ENCODE results near the gene NUBPL. TPM values are rescaled to one million over a fixed set of nuclear protein-coding genes. Genes with fewer than 3 reads are reported as not detected.
"Not testable (repeated sequence)": the region's sequence is repeated elsewhere in the genome, so short reads cannot be mapped to it uniquely, and the experiment has no call there.

Gene NUBPL
- total RNA-seq, 1 donor from 2014 or later, result 19.5 TPM

DNA sequence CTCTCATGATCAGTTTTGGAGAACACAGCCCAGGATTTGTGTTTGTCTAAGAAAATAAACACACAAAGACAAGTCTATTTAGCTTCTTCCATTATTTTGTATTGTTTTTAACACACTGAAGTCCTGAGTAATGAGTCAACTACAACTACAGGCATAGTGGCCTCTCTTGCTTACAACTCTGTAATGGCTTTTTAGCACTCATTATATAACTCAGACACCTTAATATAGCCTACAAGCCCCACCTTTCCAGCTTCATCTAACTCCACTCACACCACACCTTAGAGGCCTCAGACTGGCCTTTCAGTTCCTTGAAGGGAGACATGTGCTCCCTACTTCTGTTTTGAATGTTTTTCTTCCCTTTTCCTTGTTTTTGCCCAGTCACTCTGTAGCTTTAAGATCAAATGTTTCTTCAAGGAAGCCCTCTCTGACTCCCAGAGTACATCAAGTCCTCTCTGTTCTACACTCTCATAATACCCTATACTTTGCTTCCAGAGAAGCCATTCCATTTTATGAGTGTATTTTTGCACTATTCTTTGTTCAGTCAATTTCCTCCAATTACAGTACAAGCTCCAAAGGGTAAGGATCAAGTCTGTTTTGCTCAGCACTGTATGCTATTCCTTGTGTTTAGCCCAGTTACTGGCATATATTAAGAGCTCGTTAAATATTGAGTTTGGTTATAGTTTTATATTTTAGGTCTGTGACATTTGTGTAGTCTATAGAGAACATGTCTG is 282.3 kb downstream of the NUBPL start:
- H3K9me3 Mint-ChIP-seq (ENCODE audit: low read depth), result peaks cover 10% of the 10 kb centered on the region
- H3K27ac Mint-ChIP-seq, result peak overlapping the region; percentile 85
- H3K36me3 Mint-ChIP-seq (ENCODE audit: insufficient read depth), result peaks cover 8% of the 10 kb centered on the region
- H3K4me3 Mint-ChIP-seq (ENCODE audit: low read depth), result no peak overlapping the region
- no peaks in the 10 kb centered on the region for H3K27me3 Mint-ChIP-seq
- TF ChIP-seq, protein P1, sequence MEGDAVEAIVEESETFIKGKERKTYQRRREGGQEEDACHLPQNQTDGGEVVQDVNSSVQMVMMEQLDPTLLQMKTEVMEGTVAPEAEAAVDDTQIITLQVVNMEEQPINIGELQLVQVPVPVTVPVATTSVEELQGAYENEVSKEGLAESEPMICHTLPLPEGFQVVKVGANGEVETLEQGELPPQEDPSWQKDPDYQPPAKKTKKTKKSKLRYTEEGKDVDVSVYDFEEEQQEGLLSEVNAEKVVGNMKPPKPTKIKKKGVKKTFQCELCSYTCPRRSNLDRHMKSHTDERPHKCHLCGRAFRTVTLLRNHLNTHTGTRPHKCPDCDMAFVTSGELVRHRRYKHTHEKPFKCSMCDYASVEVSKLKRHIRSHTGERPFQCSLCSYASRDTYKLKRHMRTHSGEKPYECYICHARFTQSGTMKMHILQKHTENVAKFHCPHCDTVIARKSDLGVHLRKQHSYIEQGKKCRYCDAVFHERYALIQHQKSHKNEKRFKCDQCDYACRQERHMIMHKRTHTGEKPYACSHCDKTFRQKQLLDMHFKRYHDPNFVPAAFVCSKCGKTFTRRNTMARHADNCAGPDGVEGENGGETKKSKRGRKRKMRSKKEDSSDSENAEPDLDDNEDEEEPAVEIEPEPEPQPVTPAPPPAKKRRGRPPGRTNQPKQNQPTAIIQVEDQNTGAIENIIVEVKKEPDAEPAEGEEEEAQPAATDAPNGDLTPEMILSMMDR (IDR thresholded peaks at IDR 0.05; ENCODE audit: unreplicated experiment), result no peak
- H3K4me1 Mint-ChIP-seq (ENCODE audit: low read depth), result peaks cover 2% of the 10 kb centered on the region
- no peak for DNase-seq (ENCODE audit: low spot score, unreplicated experiment)

DNA sequence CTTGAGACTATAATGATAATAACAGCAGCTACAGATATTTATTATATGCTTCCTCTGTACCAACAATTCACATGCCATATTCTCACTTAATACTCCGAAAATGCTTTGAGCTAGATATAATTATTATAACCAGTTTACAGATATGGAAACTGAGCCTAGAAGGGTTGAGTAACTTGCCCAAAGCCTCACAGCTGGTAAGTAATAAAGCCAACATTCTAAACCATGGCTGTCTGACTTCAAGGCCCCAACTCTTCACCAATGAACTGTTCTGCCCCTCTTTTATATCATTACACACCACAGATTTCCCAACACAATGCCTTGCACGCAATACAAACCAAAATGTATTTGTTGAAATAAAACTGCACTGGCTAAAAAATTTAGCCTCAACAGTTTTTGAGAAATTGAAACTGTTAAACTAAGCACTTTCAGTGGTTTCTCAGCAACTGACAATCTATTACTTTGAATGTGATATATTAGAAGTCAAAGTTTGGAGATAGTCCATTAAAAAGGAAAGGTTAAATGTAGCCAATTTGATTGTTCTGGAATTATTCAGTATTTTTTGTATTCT is 293.4 kb downstream of the NUBPL start:
- H3K27ac Mint-ChIP-seq, result no peak overlapping the region
- H3K4me3 Mint-ChIP-seq (ENCODE audit: low read depth), result no peak overlapping the region
- H3K36me3 Mint-ChIP-seq (ENCODE audit: insufficient read depth), result peaks cover 12% of the 10 kb centered on the region
- peaks cover 11% of the 10 kb centered on the region for H3K9me3 Mint-ChIP-seq (ENCODE audit: low read depth)
- DNase-seq (ENCODE audit: low spot score, unreplicated experiment), result no peak
- no peaks in the 10 kb centered on the region for H3K4me1 Mint-ChIP-seq (ENCODE audit: low read depth)
- no peaks in the 10 kb centered on the region for H3K27me3 Mint-ChIP-seq
- TF ChIP-seq, protein P1 (IDR thresholded peaks at IDR 0.05; ENCODE audit: unreplicated experiment), result no peak

DNA sequence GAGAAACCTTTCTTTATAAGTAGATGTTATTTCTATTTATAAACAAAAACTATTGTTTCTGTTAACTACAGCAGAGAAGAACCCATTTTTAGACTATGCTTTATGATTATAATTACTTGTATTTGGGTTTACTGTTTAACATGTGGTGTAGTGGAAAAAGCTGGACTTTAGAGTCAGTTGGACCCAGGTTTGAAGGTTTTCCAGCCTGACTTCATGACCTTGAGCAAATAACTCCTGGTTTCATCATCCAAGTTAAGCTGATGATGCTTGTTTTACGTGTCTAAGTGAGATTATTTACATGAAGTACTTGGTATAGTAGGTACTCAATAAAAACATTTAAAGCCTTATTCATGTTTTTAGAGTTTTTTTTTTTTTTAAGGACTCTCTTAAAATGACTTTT is 294.1 kb downstream of the NUBPL start:
- TF ChIP-seq, protein P1 (IDR thresholded peaks at IDR 0.05; ENCODE audit: unreplicated experiment), result no peak
- Mint-ChIP-seq H3K4me1 (ENCODE audit: low read depth) (no peaks in the 10 kb centered on the region), H3K36me3 (ENCODE audit: insufficient read depth) (peaks cover 13% of the 10 kb centered on the region), H3K9me3 (ENCODE audit: low read depth) (peaks cover 11% of the 10 kb centered on the region), H3K27me3 (no peaks in the 10 kb centered on the region), H3K4me3 (ENCODE audit: low read depth) (no peak overlapping the region), H3K27ac (no peak overlapping the region)
- DNase-seq (ENCODE audit: low spot score, unreplicated experiment), result no peak

DNA sequence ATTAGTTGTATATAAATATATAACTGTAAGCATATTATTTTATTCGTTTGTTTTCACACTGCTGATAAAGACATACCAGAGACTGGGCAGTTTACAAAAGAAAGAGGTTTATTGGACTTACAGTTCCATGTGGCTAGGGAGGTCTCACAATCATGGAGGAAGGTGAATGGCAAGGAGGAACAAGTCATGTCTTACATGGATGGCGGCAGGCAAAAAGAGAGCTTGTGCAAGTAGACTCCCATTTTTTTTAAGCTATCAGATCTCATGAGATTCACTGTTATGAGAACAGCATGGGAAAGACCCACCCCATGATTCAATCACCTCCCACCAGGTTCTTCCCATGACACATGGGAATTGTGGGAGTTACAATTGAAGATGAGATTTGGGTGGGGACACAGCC is 294.8 kb downstream of the NUBPL start:
- not testable (repeated sequence) for DNase-seq (ENCODE audit: low spot score, unreplicated experiment); H3K4me1 Mint-ChIP-seq (ENCODE audit: low read depth); H3K27me3 Mint-ChIP-seq; H3K4me3 Mint-ChIP-seq (ENCODE audit: low read depth); H3K27ac Mint-ChIP-seq
- Mint-ChIP-seq H3K9me3 (ENCODE audit: low read depth) (peaks cover 11% of the 10 kb centered on the region), H3K36me3 (ENCODE audit: insufficient read depth) (peaks cover 13% of the 10 kb centered on the region)

DNA sequence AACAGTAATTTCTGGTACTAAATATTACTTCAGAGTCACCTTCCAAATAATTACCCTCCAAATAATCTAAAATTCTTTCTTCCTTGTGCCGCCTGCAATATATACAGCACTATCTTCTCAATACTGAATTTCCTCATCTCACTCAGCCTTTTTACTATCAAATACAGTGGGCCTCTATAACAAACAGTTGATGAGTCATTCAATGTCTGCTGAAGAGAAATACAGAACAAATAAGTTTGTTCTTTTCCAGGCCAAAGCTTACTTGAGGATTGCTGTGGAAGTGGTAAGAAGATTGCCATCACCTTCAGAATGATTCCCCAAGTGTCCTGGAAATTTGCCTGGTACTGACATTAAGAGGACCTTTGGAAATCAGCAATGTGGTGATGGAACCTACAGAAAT is 297.7 kb downstream of the NUBPL start:
- Mint-ChIP-seq H3K36me3 (ENCODE audit: insufficient read depth) (peaks cover 15% of the 10 kb centered on the region), H3K27me3 (no peaks in the 10 kb centered on the region), H3K27ac (no peak overlapping the region), H3K9me3 (ENCODE audit: low read depth) (peaks cover 23% of the 10 kb centered on the region), H3K4me3 (ENCODE audit: low read depth) (no peak overlapping the region), H3K4me1 (ENCODE audit: low read depth) (no peaks in the 10 kb centered on the region)
- no peak for DNase-seq (ENCODE audit: low spot score, unreplicated experiment)
- TF ChIP-seq, protein P1 (IDR thresholded peaks at IDR 0.05; ENCODE audit: unreplicated experiment), result no peak

All from progenitor cell of endocrine pancreas (in vitro differentiated cells).